HUES6 (cell line): Measurements from ENCODE around the gene GJA8.
A peak's percentile ranks its signal among the peaks of the same experiment; 100 is the strongest.
"Not testable (repeated sequence)": the region's sequence is repeated elsewhere in the genome, so short reads cannot be mapped to it uniquely, and the experiment has no call there.

Experiments used
- H3K27ac ChIP-seq: 2 replicates; pipeline ENCODE4 v1.7.0; 2013; ENCODE audit warnings: low read depth, mild to moderate bottlenecking, low read length, inconsistent platforms
- H3K27me3 ChIP-seq: 2 replicates; pipeline ENCODE4 v1.6.1; 2013; ENCODE audit warnings: low read length; ENCODE audit not compliant: control insufficient read depth, insufficient read depth
- H3K36me3 ChIP-seq: 2 replicates; pipeline ENCODE4 v1.6.1; 2013; ENCODE audit warnings: low read length; ENCODE audit not compliant: control insufficient read depth, insufficient read depth
- H3K4me1 ChIP-seq: 2 replicates; pipeline ENCODE4 v1.6.1; 2013; ENCODE audit warnings: low read length; ENCODE audit not compliant: control insufficient read depth, insufficient read depth
- H3K4me3 ChIP-seq: 2 replicates; pipeline ENCODE4 v1.5.1; 2013; ENCODE audit warnings: low read depth, low read length
- H3K9ac ChIP-seq: one replicate; pipeline ENCODE4 v1.6.1; 2013; ENCODE audit warnings: mild to moderate bottlenecking, low read length
- H3K9me3 ChIP-seq: 2 replicates; pipeline ENCODE4 v1.6.1; 2013; ENCODE audit warnings: low read depth, low read length; ENCODE audit not compliant: control insufficient read depth, insufficient read depth

GJA8 gene

DNA sequence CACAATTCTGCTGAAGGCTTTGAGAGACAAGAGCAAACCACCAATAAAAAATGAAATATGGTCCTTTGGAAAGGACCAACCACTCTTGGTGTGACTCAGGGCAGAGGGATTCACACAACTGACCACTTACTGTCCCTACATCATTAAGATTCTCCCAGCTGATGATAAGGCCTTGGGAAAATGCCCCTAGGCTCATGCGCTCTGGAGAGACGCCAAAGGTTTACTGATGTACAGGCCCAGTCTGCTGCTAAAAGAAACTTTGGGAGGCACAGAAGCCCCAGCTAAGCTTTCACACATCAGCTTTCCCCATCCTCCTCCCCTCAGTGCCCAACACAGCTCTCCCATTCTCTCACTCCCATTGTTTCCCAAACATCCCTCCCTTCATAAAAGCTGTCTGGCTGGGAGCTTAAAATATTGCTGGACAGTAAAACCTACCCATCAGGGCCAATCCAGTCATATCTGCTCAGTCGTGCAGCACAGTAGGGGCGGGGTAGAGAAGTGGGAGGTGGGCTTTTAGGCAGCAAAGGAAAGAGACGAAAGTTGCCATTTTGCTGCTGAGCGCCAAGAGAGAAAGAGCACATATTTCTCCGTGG lies at the start of gene GJA8:
TSS of gene GJA8 (plus strand) at position 543 of the 593 bp plus-strand sequence. CDS start 5,161 bp downstream, outside the sequence.
- H3K27ac ChIP-seq = no peak within 1 kb of the TSS
- no peaks in the 10 kb centered on the region for H3K36me3 ChIP-seq
- no peaks in the 10 kb centered on the region for H3K9me3 ChIP-seq
- no peak within 1 kb of the TSS for H3K9ac ChIP-seq
- H3K4me1 ChIP-seq = no peaks in the 10 kb centered on the region
- no peaks in the 10 kb centered on the region for H3K27me3 ChIP-seq
- H3K4me3 ChIP-seq = no peak within 1 kb of the TSS

DNA sequence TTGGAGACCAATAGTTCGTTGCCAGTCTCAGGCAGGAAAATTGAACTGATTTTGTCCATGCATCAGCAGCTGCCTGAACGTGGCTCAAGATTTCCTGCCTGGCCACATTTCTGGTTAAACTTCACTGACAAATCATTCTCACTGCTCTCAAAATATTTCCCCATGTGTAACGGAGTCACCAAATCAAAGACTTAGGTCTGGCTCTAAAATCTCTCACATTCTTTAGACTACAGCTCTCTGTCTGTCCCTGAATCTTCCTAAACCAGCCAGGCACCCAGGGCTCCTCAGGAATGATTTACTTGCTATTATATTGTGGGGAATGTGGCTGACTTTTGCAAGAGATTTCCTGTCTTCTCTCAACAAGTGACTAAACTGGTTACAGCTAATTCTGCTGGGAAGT lies 49.2 kb upstream of the GJA8 start:
- Histone ChIP-seq H3K9ac (no peak overlapping the region), H3K9me3 (no peaks in the 10 kb centered on the region), H3K27me3 (no peaks in the 10 kb centered on the region), H3K27ac (no peak overlapping the region), H3K4me3 (no peak overlapping the region), H3K4me1 (peaks cover 25% of the 10 kb centered on the region), H3K36me3 (no peaks in the 10 kb centered on the region)

DNA sequence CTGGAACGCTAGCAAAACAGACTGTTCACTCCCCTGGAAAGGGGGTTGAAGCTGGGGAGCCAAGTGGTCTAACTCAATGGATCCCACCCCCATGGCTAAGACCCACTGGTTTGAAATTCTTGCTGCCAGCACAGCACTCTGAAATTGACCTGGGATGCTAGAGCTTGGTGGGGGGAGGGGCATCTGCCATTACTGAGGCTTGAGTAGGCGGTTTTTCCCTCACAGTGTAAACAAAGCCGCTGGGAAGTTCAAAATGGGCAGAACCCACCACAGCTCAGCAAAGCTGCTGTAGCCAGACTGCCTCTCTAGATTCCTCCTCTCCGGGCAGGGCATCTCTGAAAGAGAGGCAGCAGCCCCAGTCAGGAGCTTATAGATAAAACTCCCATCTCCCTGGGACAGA lies 47.6 kb upstream of the GJA8 start:
- H3K9me3 ChIP-seq, H3K4me3 ChIP-seq, H3K27me3 ChIP-seq, H3K27ac ChIP-seq, H3K36me3 ChIP-seq: not testable (repeated sequence)
- peaks cover 12% of the 10 kb centered on the region for H3K4me1 ChIP-seq
- peak overlapping the region; percentile 7 for H3K9ac ChIP-seq

DNA sequence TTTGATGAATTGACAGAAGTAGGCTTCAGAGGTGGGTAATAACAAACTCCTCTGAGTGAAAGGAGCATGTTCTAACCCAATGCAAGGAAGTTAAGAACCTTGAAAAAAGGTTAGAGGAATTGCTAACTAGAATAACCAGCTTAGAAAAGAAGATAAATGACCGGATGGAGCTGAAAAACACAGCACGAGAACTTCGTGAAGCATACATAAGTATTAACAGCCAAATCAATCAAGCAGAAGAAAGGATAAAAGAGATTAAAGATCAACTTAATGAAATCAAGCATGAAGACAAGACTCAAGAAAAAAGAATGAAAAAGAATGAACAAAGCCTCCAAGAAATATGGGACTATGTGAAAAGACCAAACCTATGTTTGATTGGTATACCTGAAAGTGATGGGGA lies 46.6 kb upstream of the GJA8 start:
- H3K36me3 ChIP-seq, H3K9me3 ChIP-seq, H3K9ac ChIP-seq, H3K4me3 ChIP-seq, H3K27ac ChIP-seq, H3K27me3 ChIP-seq: not testable (repeated sequence)
- H3K4me1 ChIP-seq = peaks cover 12% of the 10 kb centered on the region

DNA sequence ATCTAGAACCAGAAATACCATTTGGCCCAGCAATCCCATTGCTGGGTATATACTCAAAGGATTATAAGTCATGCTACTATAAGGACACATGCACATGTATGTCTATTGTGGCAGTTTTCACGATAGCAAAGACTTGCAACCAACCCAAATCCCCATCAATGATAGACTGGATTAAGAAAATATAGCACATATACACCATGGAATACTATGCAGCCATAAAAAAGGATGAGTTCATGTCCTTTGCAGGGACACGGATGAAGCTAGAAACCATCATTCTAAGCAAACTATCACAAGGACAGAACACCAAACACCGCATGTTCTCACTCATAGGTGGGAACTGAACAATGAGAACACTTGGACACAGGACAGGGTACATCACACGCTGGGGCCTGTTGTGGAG lies 35.4 kb upstream of the GJA8 start:
- not testable (repeated sequence) for H3K27me3 ChIP-seq, H3K4me3 ChIP-seq, H3K36me3 ChIP-seq, H3K9me3 ChIP-seq, H3K4me1 ChIP-seq, H3K9ac ChIP-seq, H3K27ac ChIP-seq

DNA sequence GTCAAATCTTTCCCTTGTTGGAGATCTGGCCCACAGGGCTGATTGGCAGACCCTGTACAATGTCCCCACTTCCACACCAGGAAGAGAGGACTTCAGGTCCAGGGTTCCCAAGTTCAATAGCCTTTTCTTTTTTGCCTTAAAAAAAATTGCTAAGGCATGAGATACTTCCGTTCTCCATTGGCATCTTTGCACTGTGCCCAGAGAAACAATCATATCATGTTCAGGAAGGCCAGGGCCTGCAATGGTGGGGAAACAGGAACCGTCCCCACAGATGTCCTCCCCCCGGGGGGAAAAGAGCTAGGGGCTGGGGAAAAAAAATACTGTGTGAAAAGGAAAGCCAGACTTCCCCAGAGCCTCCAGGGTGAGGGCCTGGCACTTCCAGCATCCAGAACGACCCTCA lies 24.6 kb upstream of the GJA8 start:
- Histone ChIP-seq H3K9me3 (peaks cover 7% of the 10 kb centered on the region), H3K9ac (no peak overlapping the region), H3K27me3 (no peaks in the 10 kb centered on the region), H3K4me1 (peaks cover 4% of the 10 kb centered on the region; the same call in 1 of the 2 replicates), H3K27ac (no peak overlapping the region), H3K4me3 (no peak overlapping the region), H3K36me3 (no peaks in the 10 kb centered on the region)

DNA sequence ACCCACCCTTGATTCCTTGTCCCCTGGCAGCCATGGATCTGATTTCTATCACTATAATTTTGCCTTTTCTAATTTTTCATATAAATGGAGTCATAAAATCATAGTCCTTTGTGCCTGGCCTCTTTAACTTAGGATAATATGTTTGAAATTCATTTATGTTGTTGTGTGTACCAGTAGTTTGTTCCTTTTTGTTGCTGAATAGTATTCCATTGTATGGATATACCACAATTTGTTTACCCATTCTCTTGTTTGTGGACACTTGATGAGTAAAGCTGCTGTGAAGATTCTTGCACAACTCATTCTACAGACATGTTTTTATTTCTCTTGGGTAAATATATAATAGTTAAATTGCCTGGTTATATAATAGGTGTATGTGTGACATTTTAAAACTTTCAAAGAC lies 22.7 kb upstream of the GJA8 start:
- peaks cover 7% of the 10 kb centered on the region for H3K9me3 ChIP-seq
- no peak overlapping the region for H3K4me3 ChIP-seq
- H3K27ac ChIP-seq = no peak overlapping the region
- no peaks in the 10 kb centered on the region for H3K27me3 ChIP-seq
- peaks cover 4% of the 10 kb centered on the region; the same call in 1 of the 2 replicates for H3K4me1 ChIP-seq
- no peak overlapping the region for H3K9ac ChIP-seq
- no peaks in the 10 kb centered on the region for H3K36me3 ChIP-seq

DNA sequence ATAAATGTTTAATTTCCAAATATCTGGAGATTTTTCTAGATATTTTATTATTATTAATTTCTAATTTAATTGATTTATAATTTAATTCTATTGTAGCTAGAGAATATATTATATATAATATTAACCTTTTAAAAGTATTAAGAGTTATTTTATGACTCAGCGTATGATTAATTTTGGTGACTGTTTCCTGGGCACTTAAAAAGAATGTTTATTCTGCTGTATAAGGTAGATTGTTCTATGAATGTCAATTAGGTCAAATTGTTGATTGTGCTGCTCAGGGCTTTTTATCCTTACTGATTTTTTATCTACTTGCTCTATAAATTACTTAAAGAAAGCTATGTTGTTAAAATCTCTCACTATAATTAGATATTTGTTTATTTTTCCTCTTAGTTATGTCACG lies 20.1 kb upstream of the GJA8 start:
- Histone ChIP-seq H3K9me3 (peaks cover 7% of the 10 kb centered on the region), H3K36me3 (no peaks in the 10 kb centered on the region), H3K9ac (no peak overlapping the region), H3K27me3 (no peaks in the 10 kb centered on the region), H3K27ac (no peak overlapping the region), H3K4me3 (no peak overlapping the region), H3K4me1 (peaks cover 4% of the 10 kb centered on the region; the same call in 1 of the 2 replicates)

DNA sequence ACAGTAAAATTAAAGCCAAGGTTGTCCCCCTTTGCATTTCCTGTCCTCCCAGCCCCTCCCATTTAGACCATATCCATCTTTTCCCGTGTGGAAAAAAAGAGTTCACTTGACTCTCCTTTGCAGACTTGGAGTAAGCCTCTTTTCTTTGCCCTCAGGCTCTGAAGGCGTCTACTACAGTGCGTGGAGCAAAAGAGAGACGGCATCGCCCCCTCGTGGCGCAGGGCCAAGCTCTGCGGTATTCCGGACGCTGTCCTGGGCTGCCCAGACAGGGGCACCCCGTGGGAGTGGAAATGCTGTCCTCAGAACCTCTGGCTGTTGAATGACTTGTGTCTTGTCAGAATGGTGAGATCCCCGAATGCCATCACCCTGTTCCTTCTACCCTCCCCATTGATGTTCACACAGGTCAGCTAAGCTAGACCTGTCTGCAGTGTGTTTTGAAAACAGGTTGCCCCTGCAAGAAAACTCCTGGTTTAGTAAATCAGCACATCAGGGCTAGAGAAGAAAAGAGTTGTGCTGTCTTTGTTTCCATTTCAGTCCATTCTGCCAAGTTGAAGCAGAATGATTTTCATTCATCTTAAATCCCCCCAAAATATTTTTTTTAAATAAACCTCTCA lies 12.3 kb upstream of the GJA8 start:
- no peak overlapping the region for H3K27ac ChIP-seq
- H3K36me3 ChIP-seq = no peaks in the 10 kb centered on the region
- no peaks in the 10 kb centered on the region for H3K27me3 ChIP-seq
- H3K4me3 ChIP-seq = no peak overlapping the region
- no peak overlapping the region for H3K9ac ChIP-seq
- H3K4me1 ChIP-seq = peaks cover 12% of the 10 kb centered on the region
- H3K9me3 ChIP-seq = no peaks in the 10 kb centered on the region

DNA sequence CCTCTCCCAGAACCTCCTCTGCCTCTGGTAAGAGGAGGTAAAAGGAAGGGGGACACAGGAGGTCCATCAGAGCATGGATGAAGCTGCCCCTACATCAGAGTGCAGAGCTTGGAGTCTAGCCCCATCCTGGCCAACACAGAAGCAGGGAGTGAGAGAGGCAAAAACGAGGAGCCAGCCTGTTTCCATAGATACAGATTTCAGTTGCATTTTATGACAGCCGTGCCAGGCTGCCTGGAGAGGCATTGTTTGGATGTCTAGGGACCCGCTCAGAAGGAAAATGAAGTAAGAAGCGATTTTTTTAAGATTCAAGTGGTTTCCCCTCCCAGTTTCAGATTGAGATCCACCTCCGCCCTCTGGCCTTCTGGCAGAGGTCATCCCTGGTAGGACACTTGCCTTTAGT lies 11.5 kb upstream of the GJA8 start:
- no peaks in the 10 kb centered on the region for H3K9me3 ChIP-seq
- H3K4me1 ChIP-seq = peaks cover 12% of the 10 kb centered on the region
- no peak overlapping the region for H3K4me3 ChIP-seq
- no peaks in the 10 kb centered on the region for H3K27me3 ChIP-seq
- H3K9ac ChIP-seq = no peak overlapping the region
- no peak overlapping the region for H3K27ac ChIP-seq
- no peaks in the 10 kb centered on the region for H3K36me3 ChIP-seq

DNA sequence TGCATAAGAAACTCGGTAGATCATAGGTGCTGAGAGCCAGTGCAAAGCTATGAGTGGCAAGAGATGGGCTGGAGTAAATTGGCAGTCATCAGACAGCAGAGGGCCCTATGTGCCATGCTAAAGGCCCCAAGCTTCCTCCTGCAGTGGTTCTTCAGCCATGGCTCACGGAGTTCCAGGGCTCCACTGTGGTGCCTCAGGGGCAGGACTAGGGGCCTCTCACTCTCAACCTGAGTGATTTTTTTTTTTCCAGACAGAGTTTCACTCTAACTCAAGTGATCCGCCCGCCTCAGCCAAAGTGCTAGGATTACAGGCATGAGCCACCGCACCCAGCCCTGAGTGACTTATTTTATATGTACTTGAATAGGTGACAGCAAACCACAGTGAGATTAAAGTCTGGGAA lies 10.4 kb upstream of the GJA8 start:
- Histone ChIP-seq H3K27ac (no peak overlapping the region), H3K4me3 (no peak overlapping the region), H3K9me3 (no peaks in the 10 kb centered on the region), H3K4me1 (peaks cover 12% of the 10 kb centered on the region), H3K36me3 (no peaks in the 10 kb centered on the region), H3K27me3 (no peaks in the 10 kb centered on the region), H3K9ac (no peak overlapping the region)
